Activated T-cell treated with anti-CD3 and anti-CD28 coated beads, Interleukin-2, amount 50 U/mL, for 4 hours (primary cell): ENCODE data around the gene USP4. TPM values are rescaled to one million over a fixed set of nuclear protein-coding genes. Genes with fewer than 3 reads are reported as not detected.
"Not testable (repeated sequence)": the region's sequence is repeated elsewhere in the genome, so short reads cannot be mapped to it uniquely, and the experiment has no call there.

Experiments
- ATAC-seq, 2 donors: fragments of 200-7000 bp; cut with Tn5 transposase; one replicate each; pipeline ENCODE4 v1.10.0; 2021
- DNase-seq: peaks from one replicate; pipeline ENCODE4 v3.0.0-alpha.2; 2020
- H3K27me3 Mint-ChIP-seq: one replicate; pipeline ENCODE4 v1.8.0; 2021; ENCODE audit warnings: low read depth, mixed read lengths
- H3K36me3 Mint-ChIP-seq: one replicate; pipeline ENCODE4 v1.8.0; 2022; ENCODE audit warnings: mixed read lengths; ENCODE audit not compliant: insufficient read depth
- H3K4me1 Mint-ChIP-seq: one replicate; pipeline ENCODE4 v1.8.0; 2021; ENCODE audit warnings: low read depth, mixed read lengths
- H3K4me3 Mint-ChIP-seq: one replicate; pipeline ENCODE4 v1.8.0; 2021; ENCODE audit warnings: mild to moderate bottlenecking, moderate library complexity, mixed read lengths
- H3K9me3 Mint-ChIP-seq: one replicate; pipeline ENCODE4 v1.8.0; 2021; ENCODE audit warnings: mixed read lengths
- total RNA-seq, 3 donors: library from RNA; stranded (reverse); gene quantifications; one replicate each; pipeline ENCODE4 v1.2.1, GENCODE V29; 2021

USP4 gene
- total RNA-seq, 3 donors from 2014 or later = 60.1 to 71.3 (median 61.6) TPM

GRCh38 chr3:49333916-49334633 is 5.8 kb downstream of the USP4 start:
- Mint-ChIP-seq H3K4me1 (peaks cover 28% of the 10 kb centered on the region), H3K4me3 (no peak overlapping the region), H3K9me3 (no peaks in the 10 kb centered on the region), H3K27me3 (no peaks in the 10 kb centered on the region), H3K36me3 (peaks cover 32% of the 10 kb centered on the region)
- DNase-seq (no peak), ATAC-seq (no peak)

GRCh38 chr3:49333091-49333490 is 6.8 kb downstream of the USP4 start:
- H3K9me3 Mint-ChIP-seq = no peaks in the 10 kb centered on the region
- ATAC-seq = peak in 1 of 2 donors; percentile 18
- H3K27me3 Mint-ChIP-seq = no peaks in the 10 kb centered on the region
- DNase-seq = no peak
- H3K4me1 Mint-ChIP-seq = peaks cover 19% of the 10 kb centered on the region
- peaks cover 31% of the 10 kb centered on the region for H3K36me3 Mint-ChIP-seq
- H3K4me3 Mint-ChIP-seq = no peak overlapping the region

DNA sequence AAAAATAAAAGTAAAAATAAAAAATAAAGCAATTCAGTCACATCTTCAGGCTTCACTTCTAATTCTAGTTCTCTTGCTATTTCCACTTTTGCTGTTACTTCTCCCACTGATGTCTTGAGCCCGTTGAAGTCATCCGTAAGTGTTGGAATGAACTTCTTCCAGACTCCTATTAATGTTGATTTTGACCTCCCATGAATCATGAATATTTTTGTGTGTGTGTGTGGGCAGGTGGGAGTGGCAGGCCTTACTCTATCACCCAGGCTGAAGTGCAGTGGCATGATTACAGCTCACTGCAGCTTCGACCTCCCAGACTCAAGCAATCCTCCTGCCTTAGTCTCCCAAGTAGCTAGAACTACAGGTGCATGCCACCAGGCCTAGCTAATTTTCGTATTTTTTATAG is 10.7 kb downstream of the USP4 start:
- no peaks in the 10 kb centered on the region for H3K27me3 Mint-ChIP-seq
- H3K4me1 Mint-ChIP-seq = peaks cover 12% of the 10 kb centered on the region
- DNase-seq (no peak), ATAC-seq (no peak)
- H3K4me3 Mint-ChIP-seq = no peak overlapping the region
- H3K9me3 Mint-ChIP-seq = no peaks in the 10 kb centered on the region
- peaks cover 27% of the 10 kb centered on the region for H3K36me3 Mint-ChIP-seq

DNA sequence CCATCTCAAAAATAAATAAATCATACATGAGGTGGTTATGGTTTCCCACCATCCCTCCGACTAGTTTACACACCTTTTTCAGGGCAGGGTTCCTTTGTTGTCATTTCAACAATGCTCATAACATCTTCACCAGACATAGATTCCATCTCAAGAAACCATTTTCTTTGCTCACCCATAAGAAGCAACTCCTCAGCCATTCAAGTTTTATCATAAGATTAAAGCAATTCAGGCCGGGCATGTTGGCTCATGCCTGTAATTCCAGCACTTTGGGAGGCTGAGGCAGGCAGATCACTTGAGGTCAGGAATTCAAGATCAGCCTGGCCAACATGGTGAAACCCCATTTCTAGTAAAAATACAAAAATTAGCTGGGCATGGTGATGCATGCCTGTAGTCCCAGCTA is 11.5 kb downstream of the USP4 start:
- peaks cover 28% of the 10 kb centered on the region for H3K36me3 Mint-ChIP-seq
- DNase-seq, H3K9me3 Mint-ChIP-seq, ATAC-seq, H3K4me3 Mint-ChIP-seq, H3K4me1 Mint-ChIP-seq, H3K27me3 Mint-ChIP-seq: not testable (repeated sequence)

GRCh38 chr3:49327485-49327884 is 12.4 kb downstream of the USP4 start:
- Mint-ChIP-seq H3K9me3 (no peaks in the 10 kb centered on the region), H3K27me3 (no peaks in the 10 kb centered on the region), H3K4me1 (no peaks in the 10 kb centered on the region), H3K36me3 (peaks cover 23% of the 10 kb centered on the region), H3K4me3 (no peak overlapping the region)
- DNase-seq (no peak), ATAC-seq (no peak)

DNA sequence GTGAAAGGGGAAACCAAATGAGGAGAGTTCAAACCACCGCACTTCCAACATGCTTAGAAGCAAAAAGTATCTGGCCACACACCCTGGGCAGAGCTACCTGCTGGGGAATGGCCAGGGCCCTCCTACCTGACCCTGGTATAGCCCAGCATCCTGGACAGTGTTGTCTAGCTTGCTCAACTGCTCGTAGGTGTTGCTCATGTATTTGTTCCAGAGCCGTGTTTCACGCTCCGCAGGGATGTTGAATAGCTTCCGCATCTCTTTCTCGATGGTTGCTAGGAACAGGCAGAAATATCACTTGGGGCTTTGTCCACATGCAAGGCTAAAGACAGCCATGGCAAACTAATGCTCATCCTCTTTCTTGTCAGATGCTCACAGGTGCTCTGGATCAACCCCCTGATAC is 15.1 kb downstream of the USP4 start:
- H3K27me3 Mint-ChIP-seq = no peaks in the 10 kb centered on the region
- ATAC-seq (no peak), DNase-seq (no peak)
- no peaks in the 10 kb centered on the region for H3K4me1 Mint-ChIP-seq
- H3K4me3 Mint-ChIP-seq = no peak overlapping the region
- H3K36me3 Mint-ChIP-seq = peaks cover 33% of the 10 kb centered on the region
- no peaks in the 10 kb centered on the region for H3K9me3 Mint-ChIP-seq

GRCh38 chr3:49316696-49317457 is 23.0 kb downstream of the USP4 start:
- H3K4me3 Mint-ChIP-seq = no peak overlapping the region
- H3K4me1 Mint-ChIP-seq = peaks cover 3% of the 10 kb centered on the region
- ATAC-seq (no peak), DNase-seq (no peak)
- H3K36me3 Mint-ChIP-seq = peaks cover 13% of the 10 kb centered on the region
- H3K9me3 Mint-ChIP-seq = no peaks in the 10 kb centered on the region
- H3K27me3 Mint-ChIP-seq = no peaks in the 10 kb centered on the region

GRCh38 chr3:49313896-49314688 is 25.8 kb downstream of the USP4 start:
- peak in 1 of 2 donors; percentile 37 for ATAC-seq

GRCh38 chr3:49311283-49311682 is 28.6 kb downstream of the USP4 start:
- ATAC-seq (no peak), DNase-seq (no peak)
- Mint-ChIP-seq H3K4me1 (peaks cover 3% of the 10 kb centered on the region), H3K9me3 (no peaks in the 10 kb centered on the region), H3K4me3 (no peak overlapping the region), H3K36me3 (peaks cover 25% of the 10 kb centered on the region), H3K27me3 (no peaks in the 10 kb centered on the region)

More at GRCh38 chr3:49313896-49314688, 25.8 kb downstream of the USP4 start:
- no peak for DNase-seq
- Mint-ChIP-seq H3K4me1 (peaks cover 3% of the 10 kb centered on the region), H3K36me3 (peaks cover 22% of the 10 kb centered on the region), H3K4me3 (no peak overlapping the region), H3K9me3 (no peaks in the 10 kb centered on the region), H3K27me3 (no peaks in the 10 kb centered on the region)

GRCh38 chr3:49310677-49311076 is 29.2 kb downstream of the USP4 start:
- Mint-ChIP-seq H3K27me3 (no peaks in the 10 kb centered on the region), H3K4me1 (peaks cover 3% of the 10 kb centered on the region), H3K9me3 (no peaks in the 10 kb centered on the region), H3K36me3 (peaks cover 25% of the 10 kb centered on the region), H3K4me3 (no peak overlapping the region)
- DNase-seq (no peak), ATAC-seq (no peak)

DNA sequence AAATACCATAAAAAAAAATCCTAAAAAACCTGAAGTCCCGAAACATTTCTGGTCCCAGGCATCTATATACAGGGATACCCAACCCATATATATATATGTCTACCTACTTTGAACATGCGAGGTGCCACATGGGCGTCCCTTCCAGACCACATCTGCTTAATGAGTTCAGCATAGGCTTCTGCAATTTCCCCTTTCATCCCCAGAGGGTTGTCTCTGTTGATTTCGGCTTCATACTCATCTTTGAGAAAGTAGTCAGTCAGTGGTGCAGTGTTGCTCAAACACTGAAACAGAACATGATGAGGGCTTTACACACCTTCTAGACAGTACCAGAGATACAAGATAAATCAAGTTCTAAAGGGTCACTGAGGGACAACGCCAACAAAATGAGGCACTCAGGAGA is 34.2 kb downstream of the USP4 start:
- no peak for DNase-seq
- no peaks in the 10 kb centered on the region for H3K4me1 Mint-ChIP-seq
- no peak overlapping the region for H3K4me3 Mint-ChIP-seq
- ATAC-seq = no peak
- no peaks in the 10 kb centered on the region for H3K27me3 Mint-ChIP-seq
- H3K36me3 Mint-ChIP-seq = peaks cover 29% of the 10 kb centered on the region
- no peaks in the 10 kb centered on the region for H3K9me3 Mint-ChIP-seq

DNA sequence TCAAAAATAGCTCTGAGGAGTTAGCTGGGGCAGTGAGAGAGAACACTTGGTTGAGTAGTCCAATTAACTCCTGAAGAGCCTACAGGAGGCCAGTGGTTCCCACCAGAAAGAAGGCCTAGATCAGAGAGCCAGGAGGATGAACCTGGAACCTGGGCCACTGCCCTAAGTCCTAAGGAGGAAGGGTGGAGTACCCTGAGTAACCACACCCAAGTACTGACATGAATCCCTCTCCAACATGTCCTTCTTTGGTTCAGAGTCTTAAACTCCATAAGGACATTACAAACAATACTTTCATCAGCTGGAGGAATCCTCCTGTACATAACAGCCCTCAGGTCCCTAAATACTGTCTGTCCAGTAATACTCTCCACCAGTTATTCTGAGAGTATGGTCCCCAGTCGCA is 37.2 kb downstream of the USP4 start:
- Mint-ChIP-seq H3K27me3 (no peaks in the 10 kb centered on the region), H3K36me3 (peaks cover 30% of the 10 kb centered on the region), H3K4me3 (no peak overlapping the region), H3K9me3 (no peaks in the 10 kb centered on the region), H3K4me1 (no peaks in the 10 kb centered on the region)
- no peak for DNase-seq
- no peak for ATAC-seq

GRCh38 chr3:49300595-49300994 is 39.3 kb downstream of the USP4 start:
- peaks cover 34% of the 10 kb centered on the region for H3K36me3 Mint-ChIP-seq
- no peaks in the 10 kb centered on the region for H3K9me3 Mint-ChIP-seq
- H3K4me1 Mint-ChIP-seq = no peaks in the 10 kb centered on the region
- H3K4me3 Mint-ChIP-seq = no peak overlapping the region
- H3K27me3 Mint-ChIP-seq = no peaks in the 10 kb centered on the region
- ATAC-seq (no peak), DNase-seq (no peak)

DNA sequence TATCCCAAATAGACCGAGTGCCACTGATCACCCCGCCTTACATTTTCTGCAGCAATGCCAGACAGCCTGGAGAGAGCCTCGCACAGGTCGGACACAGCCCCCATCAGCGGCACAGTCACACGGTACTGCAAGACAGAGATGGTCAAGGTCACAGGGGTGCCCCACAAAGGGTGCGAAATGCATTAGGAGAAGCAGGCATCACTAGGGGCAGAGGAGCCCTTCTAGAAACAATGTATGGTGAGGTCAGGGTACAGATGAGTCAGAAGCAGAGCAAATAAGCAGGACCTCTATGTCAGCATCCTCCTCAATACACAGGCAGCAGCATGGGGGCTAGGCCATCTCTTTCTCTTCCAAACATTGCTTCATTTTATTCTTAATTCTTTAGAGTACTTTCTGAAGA is 41.3 kb downstream of the USP4 start:
- H3K4me3 Mint-ChIP-seq = no peak overlapping the region
- DNase-seq (no peak), ATAC-seq (no peak)
- H3K27me3 Mint-ChIP-seq = no peaks in the 10 kb centered on the region
- peaks cover 40% of the 10 kb centered on the region for H3K36me3 Mint-ChIP-seq
- no peaks in the 10 kb centered on the region for H3K4me1 Mint-ChIP-seq
- H3K9me3 Mint-ChIP-seq = no peaks in the 10 kb centered on the region
